ENCODE data around the gene APOO.

APOO gene

GRCh38 chrX:23854122-23854521 is 53.6 kb downstream of the APOO start:
- no peak for TF ChIP-seq CTCF (IDR thresholded peaks at IDR 0.05)

DNA sequence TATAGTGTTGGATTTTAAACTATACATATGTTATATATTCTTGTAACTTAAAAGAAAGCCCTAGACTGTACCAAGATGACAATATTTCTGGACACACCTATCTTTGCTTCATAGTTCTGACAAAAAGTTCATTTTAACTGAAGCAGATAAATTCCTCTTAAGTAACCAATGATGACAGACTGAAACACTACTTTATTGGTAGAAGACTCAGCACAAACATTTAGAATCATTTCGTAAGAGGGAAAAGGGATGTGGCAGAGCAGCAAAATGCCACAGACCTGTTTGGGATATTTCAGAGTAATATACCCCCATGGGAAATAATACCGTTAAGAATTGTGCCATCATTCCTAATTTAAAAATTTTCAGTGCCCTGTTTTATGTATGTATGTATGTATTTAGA is 56.2 kb downstream of the APOO start:
- TF ChIP-seq CTCF (IDR thresholded peaks at IDR 0.05): no peak

DNA sequence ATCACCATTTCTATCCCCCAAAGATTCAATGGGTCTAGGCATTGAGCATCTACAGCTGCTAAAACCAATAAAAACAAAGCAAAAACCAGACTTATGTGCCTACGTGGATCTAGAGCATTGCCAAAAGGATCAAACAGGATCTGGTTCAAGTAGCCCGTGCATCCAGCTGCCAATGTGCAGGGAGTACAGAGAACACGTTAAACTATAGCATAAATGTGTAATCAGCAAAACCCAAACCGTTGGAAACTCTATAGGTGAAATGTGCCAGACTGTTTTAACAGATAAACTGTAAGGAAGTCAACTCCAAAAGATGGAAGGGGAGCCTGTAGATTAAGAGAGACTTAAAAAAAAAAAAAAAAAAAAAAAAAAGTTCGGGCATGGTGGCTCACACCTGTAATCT is 58.5 kb downstream of the APOO start:
- no peak for TF ChIP-seq CTCF (IDR thresholded peaks at IDR 0.05)

DNA sequence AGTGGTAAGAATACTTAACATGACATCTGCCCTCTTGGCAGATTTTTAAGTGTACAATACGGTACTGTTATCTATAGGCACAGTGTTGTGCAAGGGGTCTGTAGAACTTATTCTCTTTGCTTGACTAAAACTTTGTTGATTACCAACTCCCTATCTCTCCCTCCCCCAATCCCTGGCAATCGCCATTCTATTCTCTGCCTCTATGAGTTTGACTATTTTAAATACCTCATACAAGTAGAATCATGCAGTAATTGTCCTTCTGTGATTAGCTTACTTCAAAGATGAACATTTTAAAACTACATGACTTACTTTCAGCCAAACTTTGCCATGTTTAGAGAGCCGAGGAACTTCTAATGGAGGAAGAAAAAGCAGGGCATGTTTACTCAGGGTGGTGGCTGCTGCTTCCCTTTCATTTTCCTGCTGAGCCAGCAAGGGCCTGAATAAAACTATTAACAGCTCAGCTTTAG is 62.4 kb downstream of the APOO start:
- TF ChIP-seq CTCF (IDR thresholded peaks at IDR 0.05): no peak

GRCh38 chrX:23844502-23845138 is 63.1 kb downstream of the APOO start:
- TF ChIP-seq CTCF (IDR thresholded peaks at IDR 0.05): no peak

- TF ChIP-seq CTCF (IDR thresholded peaks at IDR 0.05): no peak
Observed at GRCh38 chrX:23841847-23842522, 65.8 kb downstream of the APOO start.

DNA sequence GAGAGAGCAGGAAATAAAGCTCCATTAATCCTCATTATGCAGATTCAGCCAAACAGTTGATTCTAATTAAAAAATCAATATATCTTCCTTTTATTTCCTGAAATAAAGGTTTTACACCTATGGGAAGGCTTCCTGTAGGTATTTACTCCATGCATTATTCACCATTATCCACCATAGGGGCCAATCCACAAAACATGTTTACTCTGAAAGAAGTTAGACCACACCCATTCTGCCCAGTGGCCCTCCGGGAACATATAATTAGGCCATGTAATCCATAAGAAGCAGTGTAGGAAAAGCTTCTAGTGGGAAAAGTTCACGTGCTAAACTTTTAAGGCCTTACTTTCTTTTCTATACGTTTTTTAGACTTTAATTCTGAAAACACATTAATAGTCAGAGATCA is 67.1 kb downstream of the APOO start:
- no peak for TF ChIP-seq CTCF (IDR thresholded peaks at IDR 0.05)
